H1 (cell line): Measurements from ENCODE around the gene CST6.

Experiments
- ATF3 ChIP-seq: IDR thresholded peaks from 2 replicates; pipeline ENCODE4 v1.6.1; 2011; ENCODE audit warnings: low read depth, mild to moderate bottlenecking, low read length; ENCODE audit not compliant: insufficient read depth
- BCL11A ChIP-seq, 2 experiments: IDR thresholded peaks; one replicate each; pipeline ENCODE4 v1.6.1; 2011; ENCODE audit warnings: low read depth in 2 of 2, low read length in 2 of 2, mild to moderate bottlenecking in 2 of 2
- GABPA ChIP-seq: IDR thresholded peaks from 2 replicates; pipeline ENCODE4 v1.6.1; 2011; ENCODE audit warnings: mild to moderate bottlenecking, low read length, moderate library complexity, borderline replicate concordance; ENCODE audit not compliant: insufficient read depth
- JUN ChIP-seq: IDR thresholded peaks from 2 replicates; pipeline ENCODE4 v1.6.1; 2011; ENCODE audit warnings: low read depth, mild to moderate bottlenecking, improper control_type of control experiment, low read length
- KDM1A ChIP-seq: fragments of 200-600, 300-600 bp; sonication (generic); IDR thresholded peaks from 2 replicates; pipeline ENCODE4 v1.7.1; 2016; ENCODE audit warnings: mild to moderate bottlenecking, low read length, borderline replicate concordance
- KDM5A ChIP-seq: fragments of 200-600 bp; IDR thresholded peaks from 2 replicates; pipeline ENCODE4 v1.7.1; 2012; ENCODE audit warnings: mild to moderate bottlenecking, low read length, inconsistent platforms, mixed read lengths
- POLR2A ChIP-seq, 2 experiments: IDR thresholded peaks; 1 replicate in 1 of 2; 2 replicates in 1 of 2; pipeline ENCODE4 v1.6.1; 2011; ENCODE audit warnings: low read depth in 2 of 2, low read length in 2 of 2, mild to moderate bottlenecking in 2 of 2; ENCODE audit errors: control extremely low read depth in 1 of 2
- POLR2AphosphoS5 ChIP-seq: IDR thresholded peaks from 2 replicates; pipeline ENCODE4 v1.6.1; 2011; ENCODE audit warnings: low read depth, low read length
- RAD21 ChIP-seq, 2 experiments: IDR thresholded peaks in 1 of 2; conservative IDR thresholded peaks in 1 of 2; 2 replicates each; pipeline ENCODE4 v1.6.1; 2011; ENCODE audit warnings: low read depth in 2 of 2, low read length in 2 of 2, improper control_type of control experiment in 1 of 2, inconsistent platforms in 1 of 2, mild to moderate bottlenecking in 1 of 2, moderate library complexity in 1 of 2
- RFX5 ChIP-seq: IDR thresholded peaks from 2 replicates; pipeline ENCODE4 v1.6.1; 2011; ENCODE audit warnings: low read depth, low read length, improper control_type of control experiment, borderline replicate concordance
- RNF2 ChIP-seq: fragments of 200-900, 300-1000 bp; sonication (generic); IDR thresholded peaks from 2 replicates; pipeline ENCODE4 v1.7.1; 2016; ENCODE audit warnings: borderline replicate concordance, low read depth, mild to moderate bottlenecking, antibody characterized with exemption, low read length; ENCODE audit not compliant: poor library complexity, severe bottlenecking; ENCODE audit errors: missing control alignments
- SP2 ChIP-seq: IDR thresholded peaks from 2 replicates; pipeline ENCODE4 v1.6.1; 2012; ENCODE audit warnings: mild to moderate bottlenecking, low read length, inconsistent platforms
- YY1 ChIP-seq: IDR thresholded peaks from 2 replicates; pipeline ENCODE4 v1.6.1; 2011; ENCODE audit warnings: low read depth, mild to moderate bottlenecking, low read length
- TF ChIP-seq, protein P1 (sequence below), 3 experiments: IDR thresholded peaks; 1 replicate in 2 of 3; 2 replicates in 1 of 3; pipeline versions ENCODE4 v1.5.1 to v1.6.1; 2011; ENCODE audit warnings: low read length in 3 of 3, mild to moderate bottlenecking in 3 of 3, inconsistent platforms in 2 of 3, low read depth in 1 of 3, moderate library complexity in 1 of 3; ENCODE audit not compliant: insufficient read depth in 1 of 3; ENCODE audit errors: control extremely low read depth in 1 of 3

GRCh38 chr11:66017321-66017720 lies 5.5 kb downstream of the CST6 start:
- no peak for TF ChIP-seq POLR2A (IDR thresholded peaks at IDR 0.05; ENCODE audit: control extremely low read depth in 1 of 2, low read depth in 2 of 2, low read length in 2 of 2)
- no peak for TF ChIP-seq GABPA
- TF ChIP-seq YY1 = no peak
- TF ChIP-seq, protein P1, sequence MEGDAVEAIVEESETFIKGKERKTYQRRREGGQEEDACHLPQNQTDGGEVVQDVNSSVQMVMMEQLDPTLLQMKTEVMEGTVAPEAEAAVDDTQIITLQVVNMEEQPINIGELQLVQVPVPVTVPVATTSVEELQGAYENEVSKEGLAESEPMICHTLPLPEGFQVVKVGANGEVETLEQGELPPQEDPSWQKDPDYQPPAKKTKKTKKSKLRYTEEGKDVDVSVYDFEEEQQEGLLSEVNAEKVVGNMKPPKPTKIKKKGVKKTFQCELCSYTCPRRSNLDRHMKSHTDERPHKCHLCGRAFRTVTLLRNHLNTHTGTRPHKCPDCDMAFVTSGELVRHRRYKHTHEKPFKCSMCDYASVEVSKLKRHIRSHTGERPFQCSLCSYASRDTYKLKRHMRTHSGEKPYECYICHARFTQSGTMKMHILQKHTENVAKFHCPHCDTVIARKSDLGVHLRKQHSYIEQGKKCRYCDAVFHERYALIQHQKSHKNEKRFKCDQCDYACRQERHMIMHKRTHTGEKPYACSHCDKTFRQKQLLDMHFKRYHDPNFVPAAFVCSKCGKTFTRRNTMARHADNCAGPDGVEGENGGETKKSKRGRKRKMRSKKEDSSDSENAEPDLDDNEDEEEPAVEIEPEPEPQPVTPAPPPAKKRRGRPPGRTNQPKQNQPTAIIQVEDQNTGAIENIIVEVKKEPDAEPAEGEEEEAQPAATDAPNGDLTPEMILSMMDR (IDR thresholded peaks at IDR 0.05; ENCODE audit: control extremely low read depth in 1 of 3, insufficient read depth in 1 of 3, low read depth in 1 of 3, low read length in 3 of 3) = no peak
- no peak for TF ChIP-seq KDM1A
- TF ChIP-seq KDM5A = no peak
- TF ChIP-seq RAD21 (IDR thresholded peaks at IDR 0.05 in 1 of 2, conservative IDR thresholded peaks at IDR 0.05 in 1 of 2; ENCODE audit: low read depth in 2 of 2, low read length in 2 of 2) = no peak
- TF ChIP-seq SP2 = no peak
- no peak for TF ChIP-seq BCL11A (IDR thresholded peaks at IDR 0.05; ENCODE audit: low read depth in 2 of 2, low read length in 2 of 2)
- TF ChIP-seq JUN = no peak
- TF ChIP-seq RNF2 = no peak
- TF ChIP-seq RFX5 = no peak
- no peak for TF ChIP-seq POLR2AphosphoS5
- TF ChIP-seq ATF3 = no peak
